ENCODE results near the gene ZNF124. TPM values are rescaled to one million over a fixed set of nuclear protein-coding genes. Genes with fewer than 3 reads are reported as not detected.

Gene ZNF124
- polyA plus RNA-seq, 1 of the 3 experiments (the other 2 are of a cell fraction) = 2.7 TPM

- H2AFZ ChIP-seq (ENCODE audit: low read depth) = 0 out of 2 replicates have a peak overlapping the region, but pooled peaks have one; percentile 40
- no peaks in the 10 kb centered on the region for H3K9me3 ChIP-seq
- no peak overlapping the region for H3K9ac ChIP-seq
- no peaks in the 10 kb centered on the region for H3K36me3 ChIP-seq (replicated peaks in 1 of 2; ENCODE audit: control insufficient read depth in 1 of 2, insufficient read depth in 2 of 2, low read length in 1 of 2)
- H4K20me1 ChIP-seq (ENCODE audit: insufficient read depth) = no peaks in the 10 kb centered on the region
- H3K4me2 ChIP-seq = no peak overlapping the region
- no peaks in the 10 kb centered on the region for H3K79me2 ChIP-seq (ENCODE audit: insufficient read depth)
- no peaks in the 10 kb centered on the region; the same call in 1 of the 2 replicates for H3K27me3 ChIP-seq (ENCODE audit: insufficient read depth)
- peaks cover 0 to 3% of the 10 kb centered on the region in 2 experiments; a peak in 2 of 4 replicates for H3K4me1 ChIP-seq (ENCODE audit: control insufficient read depth in 1 of 2, insufficient read depth in 2 of 2, low read depth in 1 of 2, low read length in 1 of 2)
- POLR2A ChIA-PET = no interaction called here
- 19% methylated on average over 3 of the region's 3 CpGs for WGBS (ENCODE audit: low lambda C conversion rate)
- CTCF ChIA-PET = no interaction called here
- no peak for DNase-seq
- H3K9me2 ChIP-seq = no peaks in the 10 kb centered on the region
- no peak overlapping the region for H3K4me3 ChIP-seq (ENCODE audit: low read depth in 2 of 2, low read length in 1 of 2)
- H3K27ac ChIP-seq (ENCODE audit: low read depth in 2 of 2, low read length in 1 of 2) = no peak overlapping the region
- H3F3A ChIP-seq (replicated peaks; ENCODE audit: insufficient read depth) = peaks cover 5% of the 10 kb centered on the region
- TF ChIP-seq EP300 (IDR thresholded peaks at IDR 0.05; ENCODE audit: borderline replicate concordance in 1 of 2, low read depth in 1 of 2, low read length in 1 of 2) (no peak), SMC3 (IDR thresholded peaks at IDR 0.05; ENCODE audit: low read depth, low read length) (no peak), GATA2 (CRISPR knock-in tag; IDR thresholded peaks at IDR 0.05) (no peak), MXI1 (IDR thresholded peaks at IDR 0.05; ENCODE audit: low read depth, low read length) (no peak), CHD2 (IDR thresholded peaks at IDR 0.05; ENCODE audit: low read length, partially characterized antibody) (no peak), RFX5 (IDR thresholded peaks at IDR 0.05; ENCODE audit: low read length) (no peak), SIN3A (IDR thresholded peaks at IDR 0.05; ENCODE audit: borderline replicate concordance, low read depth, low read length) (no peak), EZH2phosphoT487 (IDR thresholded peaks at IDR 0.05; ENCODE audit: borderline replicate concordance, low read depth) (no peak), FOXM1 (IDR thresholded peaks at IDR 0.05; ENCODE audit: low read depth) (no peak)
Observed at GRCh38 chr1:247216261-247216660, 44.4 kb upstream of the ZNF124 start.

- Histone ChIP-seq H3K4me3 (ENCODE audit: low read depth in 2 of 2, low read length in 1 of 2) (no peak overlapping the region), H3K36me3 (replicated peaks in 1 of 2; ENCODE audit: control insufficient read depth in 1 of 2, insufficient read depth in 2 of 2, low read length in 1 of 2) (peaks cover 0 to 10% of the 10 kb centered on the region in 2 experiments), H3K79me2 (ENCODE audit: insufficient read depth) (peaks cover 28% of the 10 kb centered on the region), H3K27me3 (ENCODE audit: insufficient read depth) (no peaks in the 10 kb centered on the region; the same call in 1 of the 2 replicates), H3K4me2 (no peak overlapping the region), H3K9me3 (no peaks in the 10 kb centered on the region), H3K9me2 (no peaks in the 10 kb centered on the region), H4K20me1 (ENCODE audit: insufficient read depth) (no peaks in the 10 kb centered on the region), H3K4me1 (ENCODE audit: control insufficient read depth in 1 of 2, insufficient read depth in 2 of 2, low read depth in 1 of 2, low read length in 1 of 2) (peaks cover 0 to 14% of the 10 kb centered on the region in 2 experiments; a peak in 3 of 4 replicates), H3F3A (replicated peaks; ENCODE audit: insufficient read depth) (peaks cover 5% of the 10 kb centered on the region), H3K9ac (no peak overlapping the region), H2AFZ (ENCODE audit: low read depth) (no peak overlapping the region), H3K27ac (ENCODE audit: low read depth in 2 of 2, low read length in 1 of 2) (no peak overlapping the region; a peak in 1 of 4 replicates)
- CTCF ChIA-PET = no interaction called here
- no peak for DNase-seq
- POLR2A ChIA-PET = no interaction called here
- TF ChIP-seq MXI1 (IDR thresholded peaks at IDR 0.05; ENCODE audit: low read depth, low read length) = no peak
- no peak for TF ChIP-seq TAF1 (IDR thresholded peaks at IDR 0.05; ENCODE audit: borderline replicate concordance, low read depth, low read length)
- no peak for TF ChIP-seq GATA2 (CRISPR knock-in tag; IDR thresholded peaks at IDR 0.05)
- TF ChIP-seq FOSL2 (IDR thresholded peaks at IDR 0.05; ENCODE audit: borderline replicate concordance, low read depth) = no peak
- TF ChIP-seq EZH2phosphoT487 (IDR thresholded peaks at IDR 0.05; ENCODE audit: borderline replicate concordance, low read depth) = no peak
- no peak for TF ChIP-seq TEAD4 (IDR thresholded peaks at IDR 0.05; ENCODE audit: borderline replicate concordance, insufficient read depth)
- TF ChIP-seq USF2 (IDR thresholded peaks at IDR 0.05; ENCODE audit: borderline replicate concordance, low read depth, low read length) = no peak
- no peak for TF ChIP-seq JUND (IDR thresholded peaks at IDR 0.05)
- no peak for TF ChIP-seq RFX5 (IDR thresholded peaks at IDR 0.05; ENCODE audit: low read length)
- TF ChIP-seq IRF3 (IDR thresholded peaks at IDR 0.05; ENCODE audit: low read depth, low read length) = no peak
- TF ChIP-seq PBX3 (IDR thresholded peaks at IDR 0.05) = no peak
- WGBS (ENCODE audit: low lambda C conversion rate) = 5% methylated on average over 1 of the region's 1 CpG
Observed at GRCh38 chr1:247212627-247213617, 41.1 kb upstream of the ZNF124 start.

Data from SK-N-SH (cell line).